SK-MEL-5 (cell line): ENCODE data around the gene C2CD2L. TPM values are rescaled to one million over a fixed set of nuclear protein-coding genes. Genes with fewer than 3 reads are reported as not detected.
A peak's percentile ranks its signal among the peaks of the same experiment; 100 is the strongest.
"Not testable (repeated sequence)": the region's sequence is repeated elsewhere in the genome, so short reads cannot be mapped to it uniquely, and the experiment has no call there.

ENCODE experiments used
- DNase-seq: peaks from one replicate; pipeline ENCODE4 v3.0.0-alpha.2; 2016; ENCODE audit warnings: low read depth, low spot score
- in situ Hi-C: cut with HindIII; loops from 2 replicates; pipeline ENCODE4 v1.10.0; 2016; ENCODE audit warnings: low sequenced_read_pairs, high pct_unique_total_duplicates, low pct_unique_long_range_greater_than_20kb
- polyA plus RNA-seq, 2 experiments: library from polyadenylated mRNA; depleted of rRNA; stranded (reverse); fragments of >200 nt; gene quantifications; 2 replicates each; pipeline ENCODE4 v1.2.3, GENCODE V29; 2015
- total RNA-seq: library from RNA; depleted of rRNA; stranded (reverse); fragments of >200 nt; shearing (Covaris generic); gene quantifications from 2 replicates; pipeline ENCODE4 v1.2.3, GENCODE V29; 2014; rRNA removed

Gene C2CD2L
- total RNA-seq: 2.8 and 5.6 TPM in 2 replicates
- polyA plus RNA-seq (2015; cell fraction: cytosol; rRNA removed): 11.1 and 20.3 TPM in 2 replicates
- polyA plus RNA-seq (2015; cell fraction: nucleus; rRNA removed): 19.5 and 21.2 TPM in 2 replicates

DNA sequence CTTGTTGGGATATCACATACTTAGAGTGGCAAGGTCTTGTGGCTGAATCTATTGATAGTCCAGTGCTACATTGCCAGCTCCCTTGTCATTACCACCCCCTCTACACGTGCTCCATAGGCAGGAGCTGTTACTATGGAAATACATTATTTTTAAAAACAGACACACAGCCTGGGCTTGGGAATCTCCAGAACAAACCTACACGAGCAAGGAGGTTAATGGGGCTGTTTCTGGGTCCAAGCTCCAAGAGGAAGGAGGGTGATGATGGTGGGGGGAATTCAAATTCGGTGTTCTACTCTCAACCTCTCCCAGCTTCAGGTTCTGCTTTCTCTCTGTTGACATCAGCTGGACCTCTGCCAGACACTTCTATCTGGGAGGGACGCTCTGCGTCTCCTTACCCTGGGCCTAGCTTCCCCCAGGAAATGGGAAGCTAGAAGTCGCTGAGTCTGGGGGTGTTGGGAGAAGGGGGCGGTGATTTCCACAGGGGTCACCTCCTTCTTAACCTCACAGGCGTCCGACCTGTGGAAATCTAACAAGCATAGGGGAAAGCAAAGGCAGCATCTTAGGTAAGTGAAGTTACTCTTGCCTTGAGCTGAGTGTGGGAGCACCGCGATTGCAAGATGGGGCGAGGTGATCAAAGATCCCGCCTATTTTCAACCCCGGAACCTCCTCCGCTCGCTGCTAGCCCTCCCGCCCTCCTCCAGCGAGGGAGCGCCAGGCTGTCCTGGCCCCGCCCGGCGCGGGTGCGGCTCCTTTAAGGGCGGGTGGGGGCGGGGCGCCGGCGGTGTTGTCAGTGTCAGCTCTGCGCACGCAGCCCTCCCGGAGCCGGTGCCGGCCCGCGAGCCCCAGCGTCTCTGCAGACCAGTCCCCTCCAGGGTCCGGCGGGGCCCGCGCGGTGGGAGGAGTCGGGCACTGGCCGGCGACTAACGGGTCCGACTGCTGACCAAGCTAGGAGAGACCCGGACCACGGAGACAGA lies at the start of gene C2CD2L:
TSS of gene C2CD2L (plus strand) at position 781 of the 974 bp plus-strand sequence. CDS start 398 bp downstream, outside the sequence.
- peak; percentile 82 for DNase-seq
- in situ Hi-C loops: no loop called here

DNA sequence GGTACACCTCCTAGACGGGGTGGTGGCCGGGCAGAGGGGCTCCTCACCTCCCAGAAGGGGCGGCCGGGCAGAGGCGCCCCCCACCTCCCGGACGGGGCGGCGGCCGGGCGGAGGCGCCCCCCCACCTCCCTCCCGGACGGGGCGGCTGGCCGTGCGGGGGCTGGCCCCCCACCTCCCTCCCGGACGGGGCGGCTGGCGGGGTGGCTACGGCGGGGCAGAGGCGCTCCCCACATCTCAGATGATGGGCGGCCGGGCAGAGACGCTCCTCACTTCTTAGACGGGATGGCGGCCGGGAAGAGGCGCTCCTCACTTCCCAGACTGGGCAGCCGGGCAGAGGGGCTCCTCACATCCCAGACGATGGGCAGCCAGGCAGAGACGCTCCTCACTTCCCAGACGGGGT lies 48.0 kb upstream of the C2CD2L start:
- in situ Hi-C loops: not testable (repeated sequence)

DNA sequence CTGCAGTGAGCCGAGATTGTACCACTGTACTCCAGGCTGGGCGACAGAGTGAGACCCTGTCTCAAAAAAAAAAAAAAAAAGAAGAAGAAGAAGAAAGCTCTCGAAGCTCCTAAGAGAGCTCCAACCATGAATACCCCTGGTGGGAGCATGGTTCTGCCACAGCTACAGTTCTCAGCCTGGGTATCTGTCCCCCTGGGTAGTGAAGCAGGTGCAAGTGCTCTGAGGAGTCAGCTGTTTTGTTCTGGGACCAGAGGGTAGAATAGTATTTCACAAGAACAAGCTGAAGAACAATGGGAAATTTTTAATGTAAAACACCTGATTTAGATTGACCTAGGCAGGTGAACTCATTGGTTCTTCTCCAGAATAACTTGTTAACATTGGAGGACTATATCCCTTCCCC lies 45.9 kb upstream of the C2CD2L start:
- in situ Hi-C loops: no loop called here
- DNase-seq: no peak

More for the DNA sequence above, 48.0 kb upstream of the C2CD2L start:
- DNase-seq: not testable (repeated sequence)

DNA sequence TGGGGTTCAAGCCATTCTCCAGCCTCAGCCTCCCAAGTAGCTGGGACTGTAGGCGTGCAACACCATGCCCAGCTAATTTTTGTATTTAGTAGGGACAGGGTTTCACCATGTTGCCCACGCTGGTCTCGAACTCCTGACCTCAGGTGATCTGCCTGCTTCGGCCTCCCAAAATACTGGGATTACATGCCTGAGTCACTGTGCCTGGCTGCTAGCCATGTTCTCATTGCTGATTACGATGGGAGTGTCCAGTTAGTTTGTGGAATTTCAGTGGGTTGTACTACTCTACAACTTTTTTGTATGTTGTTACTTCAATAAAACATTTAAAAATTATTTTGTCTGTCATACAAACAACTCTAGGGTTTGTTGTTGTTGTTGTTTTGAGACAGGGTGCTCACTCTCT lies 44.4 kb upstream of the C2CD2L start:
- no peak for DNase-seq

DNA sequence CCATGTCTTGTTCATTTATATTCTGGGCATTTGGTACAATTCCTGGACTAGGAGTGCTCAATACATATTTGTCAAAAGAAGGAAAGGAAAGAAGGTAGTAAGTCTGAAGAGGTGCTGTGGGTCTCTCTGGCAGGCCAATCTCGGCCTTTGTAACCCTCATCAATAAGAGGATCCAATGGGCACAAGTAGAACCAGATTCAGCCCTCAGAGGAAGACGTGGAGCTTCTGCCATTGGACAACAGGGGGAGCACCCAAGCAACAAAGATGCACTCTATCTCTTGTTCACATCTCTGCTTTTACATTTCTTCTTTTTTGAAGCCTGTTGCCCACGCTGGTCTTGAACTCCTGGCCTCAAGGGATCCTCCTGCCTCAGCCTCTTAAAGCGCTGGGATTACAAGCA lies 41.8 kb upstream of the C2CD2L start:
- in situ Hi-C loops: no loop called here
- peak; percentile 61 for DNase-seq

More for the DNA sequence above, 44.4 kb upstream of the C2CD2L start:
- in situ Hi-C loops: no loop called here

DNA sequence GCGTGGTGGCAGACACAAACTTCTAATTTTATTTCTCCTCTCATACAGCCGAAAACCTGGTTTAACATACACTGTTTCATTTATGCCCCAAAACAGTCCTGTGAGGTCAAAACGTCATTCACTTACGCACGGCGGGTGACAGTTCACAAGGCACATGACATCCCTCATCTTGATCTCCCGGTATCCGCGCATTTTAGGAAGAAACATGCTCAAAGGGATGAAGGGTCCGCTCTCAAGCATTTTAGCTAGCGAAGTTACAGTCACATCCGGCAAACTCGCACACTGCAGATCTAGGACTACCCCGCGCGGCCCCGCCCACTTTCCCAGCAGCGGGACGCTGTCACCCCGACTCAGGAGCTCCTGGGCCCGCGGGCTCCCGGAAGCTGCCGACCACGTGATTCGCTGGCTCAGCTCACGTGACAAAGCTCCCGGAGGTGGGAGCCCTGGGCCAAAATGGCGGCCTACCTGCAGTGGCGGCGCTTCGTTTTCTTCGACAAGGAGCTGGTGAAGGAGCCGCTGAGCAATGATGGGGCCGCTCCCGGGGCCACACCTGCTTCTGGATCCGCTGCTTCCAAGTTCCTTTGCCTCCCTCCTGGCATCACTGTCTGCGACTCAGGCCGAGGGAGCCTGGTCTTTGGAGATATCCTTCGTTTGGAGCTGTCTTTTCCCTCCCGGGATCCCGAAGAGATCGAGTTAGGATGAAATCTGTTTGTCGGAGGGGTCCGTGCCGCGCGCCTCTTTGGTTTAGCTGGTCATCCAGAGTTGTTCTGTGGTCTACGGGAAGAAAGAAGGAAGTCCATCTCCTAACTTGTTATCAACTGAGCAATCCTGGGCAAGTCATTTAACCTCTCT lies 39.5 kb upstream of the C2CD2L start, which contains the start of gene VPS11:
TSS of gene VPS11 (plus strand) at position 448 of the 852 bp plus-strand sequence. CDS start at position 454, 6 bp downstream.
- peak; percentile 92 for DNase-seq
- in situ Hi-C loops: no loop called here

DNA sequence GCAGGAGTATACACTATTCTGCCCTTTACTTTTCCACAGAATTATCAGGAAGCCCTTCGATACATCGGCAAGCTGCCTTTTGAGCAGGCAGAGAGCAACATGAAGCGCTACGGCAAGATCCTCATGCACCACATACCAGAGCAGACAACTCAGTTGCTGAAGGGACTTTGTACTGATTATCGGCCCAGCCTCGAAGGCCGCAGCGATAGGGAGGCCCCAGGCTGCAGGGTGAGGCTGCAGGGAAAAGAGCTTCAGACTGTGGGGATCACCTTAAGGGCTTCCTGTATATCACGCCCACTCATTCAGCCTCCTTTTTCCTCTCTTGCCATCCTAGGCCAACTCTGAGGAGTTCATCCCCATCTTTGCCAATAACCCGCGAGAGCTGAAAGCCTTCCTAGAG lies 29.3 kb upstream of the C2CD2L start:
- DNase-seq: no peak
- in situ Hi-C loops: no loop called here

DNA sequence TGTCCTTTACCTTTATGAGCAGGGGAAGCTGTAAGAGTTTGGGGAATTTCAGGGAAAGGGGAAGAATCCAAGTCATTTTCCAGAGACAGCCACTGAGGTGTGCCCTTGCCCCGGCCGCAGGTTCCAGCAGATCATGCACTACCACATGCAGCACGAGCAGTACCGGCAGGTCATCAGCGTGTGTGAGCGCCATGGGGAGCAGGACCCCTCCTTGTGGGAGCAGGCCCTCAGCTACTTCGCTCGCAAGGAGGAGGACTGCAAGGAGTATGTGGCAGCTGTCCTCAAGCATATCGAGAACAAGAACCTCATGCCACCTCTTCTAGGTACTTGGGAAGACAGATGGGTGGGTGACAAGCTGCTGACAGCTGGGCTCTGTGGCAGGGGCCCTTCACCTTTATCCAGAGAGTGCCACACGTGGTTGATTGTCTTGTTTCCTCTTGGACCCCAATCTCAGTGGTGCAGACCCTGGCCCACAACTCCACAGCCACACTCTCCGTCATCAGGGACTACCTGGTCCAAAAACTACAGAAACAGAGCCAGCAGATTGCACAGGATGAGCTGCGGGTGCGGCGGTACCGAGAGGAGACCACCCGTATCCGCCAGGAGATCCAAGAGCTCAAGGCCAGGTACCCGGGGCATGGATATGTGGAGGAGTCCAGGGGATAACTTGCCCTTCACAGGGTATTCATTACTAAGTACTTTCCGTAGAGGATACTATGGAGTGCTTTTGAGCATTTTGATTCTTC lies 28.3 kb upstream of the C2CD2L start:
- in situ Hi-C loops: no loop called here
- no peak for DNase-seq

DNA sequence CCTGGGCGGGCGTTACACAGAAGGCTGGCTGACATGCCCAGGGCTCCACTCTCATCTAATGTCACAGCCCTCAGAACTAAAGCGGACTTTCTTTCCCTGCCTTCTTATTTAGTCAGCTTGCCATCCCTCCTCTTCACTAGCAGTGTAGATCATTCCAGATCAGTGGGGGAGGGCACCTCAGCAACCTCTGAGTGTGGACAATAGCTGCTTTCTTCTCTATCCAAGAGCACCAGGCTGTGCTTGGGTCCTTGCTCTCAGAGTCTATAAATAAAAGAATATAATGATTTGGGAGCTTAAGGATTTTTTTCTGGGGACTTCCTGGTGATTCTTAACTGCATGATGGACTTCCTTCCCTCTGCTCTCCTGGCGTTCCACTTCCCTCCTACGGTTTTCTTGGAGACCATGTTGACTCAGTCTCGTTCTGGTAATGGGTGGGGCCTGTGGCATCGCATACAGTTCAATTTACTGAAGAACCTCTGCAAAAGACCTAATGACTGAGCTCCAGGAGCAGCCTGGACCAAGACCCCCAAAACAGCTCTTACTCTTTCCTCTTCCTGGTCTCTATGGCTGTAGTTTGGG lies 25.4 kb upstream of the C2CD2L start:
- peak; percentile 33 for DNase-seq
- in situ Hi-C loops: no loop called here

DNA sequence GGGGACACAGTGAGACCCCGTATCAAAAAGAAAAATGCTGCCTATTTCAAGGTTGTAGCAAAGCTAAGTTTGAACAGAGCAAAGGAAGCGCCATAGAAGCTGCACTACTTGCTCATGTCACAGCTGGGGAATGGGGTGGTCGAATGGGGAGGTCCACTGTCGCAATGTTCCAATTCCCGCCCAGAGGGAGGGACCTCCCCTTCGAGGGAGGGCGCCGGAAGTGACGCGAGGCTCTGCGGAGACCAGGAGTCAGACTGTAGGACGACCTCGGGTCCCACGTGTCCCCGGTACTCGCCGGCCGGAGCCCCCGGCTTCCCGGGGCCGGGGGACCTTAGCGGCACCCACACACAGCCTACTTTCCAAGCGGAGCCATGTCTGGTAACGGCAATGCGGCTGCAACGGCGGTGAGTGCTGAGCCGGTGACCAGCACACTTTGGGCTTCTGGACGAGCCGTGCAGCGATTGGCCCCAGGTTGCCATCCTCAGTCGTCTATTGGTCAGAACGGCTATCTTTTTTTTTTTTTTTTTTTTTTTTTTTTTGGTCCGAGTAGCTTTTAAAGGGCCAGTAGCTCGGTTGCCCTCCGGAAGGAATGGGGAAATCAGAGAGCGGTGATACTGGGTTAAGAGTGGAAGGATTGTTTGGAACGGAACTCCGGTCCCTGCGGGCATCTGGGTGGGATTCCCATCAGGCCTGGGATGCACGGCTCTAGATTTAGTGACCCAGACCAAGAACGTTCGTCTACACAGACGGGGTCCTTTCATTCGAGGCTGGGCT lies 22.3 kb upstream of the C2CD2L start, which contains the start of gene HMBS:
TSS of gene HMBS (plus strand) at position 219 of the 774 bp plus-strand sequence. CDS start at position 372, 153 bp downstream.
- peak; percentile 90 for DNase-seq
- in situ Hi-C loops: no loop called here

DNA sequence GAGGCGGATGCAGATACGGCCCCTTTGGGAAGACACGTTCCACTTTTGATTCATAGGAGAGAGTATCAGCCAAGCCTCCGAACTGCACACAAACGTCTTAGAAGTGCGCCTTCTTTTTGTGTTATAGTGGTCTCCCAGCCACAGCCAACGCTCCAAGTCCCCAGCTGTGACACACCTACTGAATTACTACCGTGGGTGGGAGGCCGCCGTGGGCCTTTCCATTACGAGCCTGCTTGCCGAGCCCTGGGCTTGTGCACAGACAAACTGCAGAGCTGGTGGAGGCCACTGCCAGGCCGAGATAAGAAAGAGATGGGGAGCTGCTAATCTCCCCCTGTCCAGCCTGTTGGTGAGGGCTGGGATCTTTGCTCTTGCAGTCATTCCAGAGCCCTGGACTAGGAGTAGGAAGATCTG lies 21.7 kb upstream of the C2CD2L start:
- in situ Hi-C loops: no loop called here
- no peak for DNase-seq

DNA sequence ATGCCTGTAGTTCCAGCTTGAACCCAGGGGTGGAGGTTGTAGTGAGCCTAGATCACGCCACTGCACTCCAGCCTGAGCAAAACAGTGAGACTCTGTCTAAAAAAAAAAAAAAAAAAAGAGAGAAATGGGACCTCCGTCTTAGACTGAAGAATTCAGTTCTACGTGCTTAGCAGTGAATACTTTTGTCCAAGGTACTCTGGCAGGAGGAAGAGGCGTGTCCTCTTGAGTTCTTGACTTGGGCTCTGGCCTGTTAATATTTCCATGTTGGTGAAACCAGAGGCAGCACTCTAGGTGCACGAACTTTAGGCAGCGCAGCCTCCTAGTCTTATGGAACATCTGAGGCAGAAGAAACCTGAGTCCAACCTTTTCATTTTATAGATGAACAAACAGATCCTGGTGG lies 20.0 kb upstream of the C2CD2L start:
- no peak for DNase-seq
- in situ Hi-C loops: no loop called here

DNA sequence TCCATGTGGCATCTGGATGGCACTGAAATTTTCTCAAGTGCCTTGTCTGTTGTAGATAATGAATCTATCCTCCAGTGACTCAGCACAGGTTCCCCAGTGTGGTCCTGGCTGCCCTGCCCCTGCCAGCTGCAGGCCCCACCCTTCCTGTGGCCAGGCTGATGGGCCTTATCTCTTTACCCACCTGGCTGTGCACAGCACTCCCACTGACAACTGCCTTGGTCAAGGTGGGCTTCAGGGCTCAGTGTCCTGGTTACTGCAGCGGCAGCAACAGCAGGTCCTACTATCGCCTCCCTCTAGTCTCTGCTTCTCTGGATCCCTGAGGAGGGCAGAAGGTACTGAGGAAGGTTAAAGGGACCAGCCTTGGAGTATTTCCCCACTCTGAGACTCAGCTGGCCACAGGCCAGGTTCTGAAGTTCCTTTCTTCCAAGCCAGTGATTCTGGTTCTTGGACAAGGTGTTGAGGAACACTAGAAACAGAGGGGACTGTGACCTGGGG lies 19.4 kb upstream of the C2CD2L start:
- no peak for DNase-seq
- in situ Hi-C loops: no loop called here

DNA sequence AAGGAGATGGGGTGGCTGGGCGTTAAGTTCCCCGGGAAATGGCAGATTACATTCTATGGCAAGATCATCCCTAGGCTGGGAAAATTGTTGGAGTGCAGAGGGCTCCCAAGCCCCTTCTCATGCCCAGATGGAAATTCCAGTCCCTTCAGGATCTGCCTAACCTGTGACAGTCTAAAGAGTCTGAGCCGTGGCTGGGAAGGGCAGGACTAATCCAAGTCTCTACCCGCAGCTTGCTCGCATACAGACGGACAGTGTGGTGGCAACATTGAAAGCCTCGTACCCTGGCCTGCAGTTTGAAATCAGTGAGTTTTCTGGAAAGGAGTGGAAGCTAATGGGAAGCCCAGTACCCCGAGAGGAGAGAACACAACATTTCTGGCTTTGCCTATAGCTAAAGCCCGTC lies 18.7 kb upstream of the C2CD2L start:
- no peak for DNase-seq
- in situ Hi-C loops: no loop called here

DNA sequence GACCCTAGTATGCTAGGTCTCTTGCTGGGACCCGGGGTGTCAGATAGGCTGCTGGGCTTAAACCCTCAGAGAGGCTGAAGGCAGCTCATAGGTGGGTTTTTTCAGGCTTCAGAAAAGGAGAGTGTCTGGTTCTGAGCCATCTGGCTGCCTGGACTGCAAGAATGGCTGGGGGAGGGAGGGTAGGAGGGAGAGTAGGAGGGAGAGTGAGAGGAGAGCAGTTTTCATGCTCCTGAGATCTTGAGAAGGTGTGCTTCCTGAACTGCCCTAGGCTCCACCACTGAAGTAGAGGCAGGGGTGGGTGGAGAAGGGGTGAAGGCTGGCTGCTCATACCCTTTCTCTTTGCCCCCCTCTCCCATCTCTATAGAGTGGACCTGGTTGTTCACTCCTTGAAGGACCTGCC lies 17.8 kb upstream of the C2CD2L start:
- in situ Hi-C loops: no loop called here
- no peak for DNase-seq

DNA sequence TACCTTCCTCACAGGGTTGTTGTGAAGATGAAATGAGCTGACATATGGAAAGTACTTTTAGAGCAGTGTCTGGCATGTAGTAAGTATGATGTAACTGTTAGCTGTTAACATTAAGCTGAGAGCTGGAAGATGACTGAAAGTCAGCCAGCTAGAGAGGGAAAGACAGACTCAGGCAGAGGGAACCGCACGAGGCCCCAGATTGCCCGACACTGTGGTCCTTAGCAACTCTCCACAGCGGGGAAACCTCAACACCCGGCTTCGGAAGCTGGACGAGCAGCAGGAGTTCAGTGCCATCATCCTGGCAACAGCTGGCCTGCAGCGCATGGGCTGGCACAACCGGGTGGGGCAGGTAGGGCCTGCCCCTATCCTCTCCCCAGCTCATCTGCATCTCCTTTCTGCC lies 16.0 kb upstream of the C2CD2L start:
- no peak for DNase-seq
- in situ Hi-C loops: no loop called here
